ENCODE data around the gene GIT2. TPM values are rescaled to one million over a fixed set of nuclear protein-coding genes. Genes with fewer than 3 reads are reported as not detected.

GIT2 gene
- total RNA-seq, 4 donors from 2014 or later: 14.1 to 31.9 (median 21.0) TPM

GRCh38 chr12:109880043-109880931, 115.9 kb downstream of the GIT2 start, which contains the start of gene GLTP:
GLTP (minus strand) TSS chr12:109880541; CDS start chr12:109880374, 167 bp downstream.
- WGBS, 2 donors: 0 to 1% methylated on average over 12 to 16 of the region's 92 CpGs
- Histone ChIP-seq H3K27me3 (no peaks in the 10 kb centered on the region), H3K4me3 (peak within 1 kb of the TSS; percentile 66 to 94 (median 79)), H3K9me3 (no peaks in the 10 kb centered on the region), H3K4me1 (peaks cover 25 to 91% (median 38%) of the 10 kb centered on the region in 3 donors), H3K36me3 (no peaks in the 10 kb centered on the region), H3K27ac (peak within 1 kb of the TSS; percentile 91 to 98 (median 94))
- intact Hi-C loops (cut with DNase I): no loop called here
- TF ChIP-seq POLR2A (IDR thresholded peaks at IDR 0.05): peak in 3 of 4 donors; percentile 0 to 61 (median 52)
- TF ChIP-seq, protein P1, sequence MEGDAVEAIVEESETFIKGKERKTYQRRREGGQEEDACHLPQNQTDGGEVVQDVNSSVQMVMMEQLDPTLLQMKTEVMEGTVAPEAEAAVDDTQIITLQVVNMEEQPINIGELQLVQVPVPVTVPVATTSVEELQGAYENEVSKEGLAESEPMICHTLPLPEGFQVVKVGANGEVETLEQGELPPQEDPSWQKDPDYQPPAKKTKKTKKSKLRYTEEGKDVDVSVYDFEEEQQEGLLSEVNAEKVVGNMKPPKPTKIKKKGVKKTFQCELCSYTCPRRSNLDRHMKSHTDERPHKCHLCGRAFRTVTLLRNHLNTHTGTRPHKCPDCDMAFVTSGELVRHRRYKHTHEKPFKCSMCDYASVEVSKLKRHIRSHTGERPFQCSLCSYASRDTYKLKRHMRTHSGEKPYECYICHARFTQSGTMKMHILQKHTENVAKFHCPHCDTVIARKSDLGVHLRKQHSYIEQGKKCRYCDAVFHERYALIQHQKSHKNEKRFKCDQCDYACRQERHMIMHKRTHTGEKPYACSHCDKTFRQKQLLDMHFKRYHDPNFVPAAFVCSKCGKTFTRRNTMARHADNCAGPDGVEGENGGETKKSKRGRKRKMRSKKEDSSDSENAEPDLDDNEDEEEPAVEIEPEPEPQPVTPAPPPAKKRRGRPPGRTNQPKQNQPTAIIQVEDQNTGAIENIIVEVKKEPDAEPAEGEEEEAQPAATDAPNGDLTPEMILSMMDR (IDR thresholded peaks at IDR 0.05): peak in 5 of 6 experiments; percentile 20 to 95 (median 91)
- no peak for DNase-seq

Other genes starting within 250 kb of the GIT2 start
- 1 to 10 TPM; 2.8 to 7.5 (median 4.8) TPM for gene TRPV4, start 163.0 kb downstream of the GIT2 start, total RNA-seq
- 100 to 1,000 TPM; 315 to 901 (median 457) TPM for gene GLTP, start 115.8 kb downstream of the GIT2 start, total RNA-seq
- gene TCHP, start 96.1 kb downstream of the GIT2 start, total RNA-seq: 10 to 100 TPM; 15.7 to 31.7 (median 20.0) TPM
- gene ANKRD13A, start 3.1 kb upstream of the GIT2 start, total RNA-seq: 10 to 100 TPM; 67.6 to 92.9 (median 72.8) TPM
- gene C12orf76, start 52.2 kb upstream of the GIT2 start, total RNA-seq: 10 to 100 TPM in 1 of 4 donors, 1 to 10 TPM in 3; 3.2 to 10.8 (median 5.9) TPM
- gene IFT81, start 128.0 kb upstream of the GIT2 start, total RNA-seq: 10 to 100 TPM in 1 of 4 donors, 1 to 10 TPM in 3; 3.6 to 12.6 (median 7.2) TPM

Data from esophagus squamous epithelium (tissue), 5 donors.